H1 (cell line): ENCODE data around the gene DBP. TPM values are rescaled to one million over a fixed set of nuclear protein-coding genes. Genes with fewer than 3 reads are reported as not detected.
A peak's percentile ranks its signal among the peaks of the same experiment; 100 is the strongest.

Experiments used
- ASH2L ChIP-seq: fragments of 200-600, 300-600 bp; sonication (generic); IDR thresholded peaks from one replicate; pipeline ENCODE4 v1.7.1; 2017; ENCODE audit warnings: low read length
- ATF2 ChIP-seq: IDR thresholded peaks from 2 replicates; pipeline ENCODE4 v1.6.1; 2012; ENCODE audit warnings: low read length, inconsistent platforms
- BRCA1 ChIP-seq: IDR thresholded peaks from 2 replicates; pipeline ENCODE4 v1.6.1; 2012; ENCODE audit warnings: low read depth, low read length, improper control_type of control experiment
- CEBPB ChIP-seq: IDR thresholded peaks from 2 replicates; pipeline ENCODE4 v1.6.1; 2012; ENCODE audit warnings: low read depth, low read length
- CHD2 ChIP-seq: IDR thresholded peaks from 2 replicates; pipeline ENCODE4 v1.6.1; 2012; ENCODE audit warnings: low read length, improper control_type of control experiment
- CREB1 ChIP-seq: IDR thresholded peaks from 2 replicates; pipeline ENCODE4 v1.6.1; 2012; ENCODE audit warnings: inconsistent platforms
- EZH2 ChIP-seq: fragments of 200-600 bp; sonication (generic); IDR thresholded peaks from 2 replicates; pipeline ENCODE4 v1.7.1; 2012; ENCODE audit warnings: low read depth, mild to moderate bottlenecking, moderate library complexity, low read length, inconsistent platforms; ENCODE audit not compliant: severe bottlenecking
- GABPA ChIP-seq: IDR thresholded peaks from 2 replicates; pipeline ENCODE4 v1.6.1; 2011; ENCODE audit warnings: mild to moderate bottlenecking, low read length, moderate library complexity, borderline replicate concordance; ENCODE audit not compliant: insufficient read depth
- HDAC6 ChIP-seq: IDR thresholded peaks from one replicate; pipeline ENCODE4 v1.7.1; 2012; ENCODE audit warnings: low read depth, mild to moderate bottlenecking, inconsistent platforms, low read length, moderate library complexity
- KDM1A ChIP-seq: fragments of 200-600, 300-600 bp; sonication (generic); IDR thresholded peaks from 2 replicates; pipeline ENCODE4 v1.7.1; 2016; ENCODE audit warnings: mild to moderate bottlenecking, low read length, borderline replicate concordance
- KDM4A ChIP-seq: IDR thresholded peaks from one replicate; pipeline ENCODE4 v1.7.1; 2012; ENCODE audit warnings: low read depth, mild to moderate bottlenecking, moderate library complexity, low read length, inconsistent platforms; ENCODE audit not compliant: severe bottlenecking
- KDM5A ChIP-seq: fragments of 200-600 bp; IDR thresholded peaks from 2 replicates; pipeline ENCODE4 v1.7.1; 2012; ENCODE audit warnings: mild to moderate bottlenecking, low read length, inconsistent platforms, mixed read lengths
- NRF1 ChIP-seq: IDR thresholded peaks from 2 replicates; pipeline ENCODE4 v1.6.1; 2011; ENCODE audit warnings: mild to moderate bottlenecking, low read depth, low read length, improper control_type of control experiment
- PHF8 ChIP-seq: fragments of 200-600 bp; sonication (generic); conservative IDR thresholded peaks from 2 replicates; pipeline ENCODE4 v1.7.1; 2012; ENCODE audit warnings: low read depth, mild to moderate bottlenecking, inconsistent platforms, low read length, moderate library complexity
- POLR2AphosphoS5 ChIP-seq: IDR thresholded peaks from 2 replicates; pipeline ENCODE4 v1.6.1; 2011; ENCODE audit warnings: low read depth, low read length
- RFX5 ChIP-seq: IDR thresholded peaks from 2 replicates; pipeline ENCODE4 v1.6.1; 2011; ENCODE audit warnings: low read depth, low read length, improper control_type of control experiment, borderline replicate concordance
- RNF2 ChIP-seq: fragments of 200-900, 300-1000 bp; sonication (generic); IDR thresholded peaks from 2 replicates; pipeline ENCODE4 v1.7.1; 2016; ENCODE audit warnings: borderline replicate concordance, low read depth, mild to moderate bottlenecking, antibody characterized with exemption, low read length; ENCODE audit not compliant: poor library complexity, severe bottlenecking; ENCODE audit errors: missing control alignments
- SRF ChIP-seq: IDR thresholded peaks from 2 replicates; pipeline ENCODE4 v1.6.1; 2011; ENCODE audit warnings: mild to moderate bottlenecking, low read depth, low read length, moderate library complexity
- TAF7 ChIP-seq: optimal IDR thresholded peaks from 2 replicates; pipeline ENCODE3; 2011; ENCODE audit warnings: low read depth, mild to moderate bottlenecking, inconsistent platforms, low read length, moderate library complexity, borderline replicate concordance
- ZNF274 ChIP-seq: IDR thresholded peaks from 2 replicates; pipeline ENCODE4 v1.7.0; 2012; ENCODE audit warnings: low read length, borderline replicate concordance; ENCODE audit errors: extremely low read depth
- polyA plus RNA-seq, 7 experiments: library from polyadenylated mRNA; depleted of rRNA in 3 of 7; stranded (reverse) in 5 of 7; unstranded in 2 of 7; fragments of >200 nt in 5 of 7; fragments of 200-250 nt in 2 of 7; gene quantifications; 1 replicate in 5 of 7; 2 replicates in 1 of 7; 4 replicates in 1 of 7; pipeline versions ENCODE4 v1.2.1 to v1.2.3, GENCODE V29; 2011 to 2013; ENCODE audit warnings: missing spikeins in 2 of 7, mixed read lengths in 2 of 7
- total RNA-seq: library from RNA; stranded (reverse); fragmentation: NEBNext Ultra II Directional; extraction: Animal tissue kit (Norgen Biotek cat#: 25700); gene quantifications from 2 replicates; pipeline ENCODE4 v1.2.1, GENCODE V29; 2021

DBP gene
- total and polyA plus RNA-seq, 2 of the 8 experiments (the other 6 are each of a cell fraction or from before 2014, with no cell fraction given), result 7.5 to 8.3 TPM

- peak; percentile 14; the same call in 1 of the 2 replicates for TF ChIP-seq KDM5A
- TF ChIP-seq SRF, result peak; percentile 89
- TF ChIP-seq CHD2, result peak; percentile 48; the same call in 1 of the 2 replicates
- no peak for TF ChIP-seq EZH2
- peak; percentile 98 for TF ChIP-seq CREB1
- TF ChIP-seq KDM4A, result peak; percentile 100
- peak; percentile 95 for TF ChIP-seq POLR2AphosphoS5
- no peak for TF ChIP-seq NRF1
- peak; percentile 94 for TF ChIP-seq PHF8
- no peak for TF ChIP-seq ZNF274
- TF ChIP-seq TAF7, result peak; percentile 99
- TF ChIP-seq RFX5, result no peak
- no peak for TF ChIP-seq CEBPB
- TF ChIP-seq HDAC6, result no peak
- TF ChIP-seq RNF2, result no peak
- no peak for TF ChIP-seq KDM1A
- TF ChIP-seq ASH2L, result peak; percentile 61
- TF ChIP-seq ATF2, result no peak
- TF ChIP-seq GABPA, result peak; percentile 49; the same call in 1 of the 2 replicates
- peak; percentile 10; the same call in 1 of the 2 replicates for TF ChIP-seq BRCA1
Observed at GRCh38 chr19:48618916-48619691, 18.1 kb downstream of the DBP start, which contains the start of the genes RPL18 and SPHK2 (continued).
